HG03457 (cell line): ENCODE measurements around the gene EDC3.
"Not testable (repeated sequence)": the region's sequence is repeated elsewhere in the genome, so short reads cannot be mapped to it uniquely, and the experiment has no call there.

Source experiments
- ATAC-seq: cut with Tn5 transposase; IDR thresholded peaks from one replicate; pipeline ENCODE4 v1.9.1; 2021; ENCODE audit warnings: moderate number of reproducible peaks; ENCODE audit not compliant: unreplicated experiment

EDC3 gene

DNA sequence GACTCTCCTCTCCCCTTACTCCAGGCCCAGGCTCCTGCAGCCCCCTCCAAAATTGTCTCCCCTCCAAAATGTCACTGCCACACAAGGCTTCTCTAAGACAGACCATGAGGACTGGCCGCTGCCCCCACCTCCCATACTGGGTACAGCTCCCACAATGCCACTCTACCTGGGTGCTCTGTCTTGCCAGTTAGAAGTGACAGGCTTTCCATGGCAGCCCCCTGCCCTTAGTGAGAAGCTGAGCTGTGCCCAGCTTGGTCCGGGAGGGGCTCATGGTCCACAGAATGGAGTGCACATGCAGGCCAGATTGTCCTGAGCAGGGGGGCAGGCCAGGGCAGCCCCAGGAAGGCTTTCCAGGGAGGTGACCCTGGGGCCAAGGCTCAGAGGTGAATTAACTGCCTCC lies 83.1 kb downstream of the EDC3 start:
- ATAC-seq, result no peak

DNA sequence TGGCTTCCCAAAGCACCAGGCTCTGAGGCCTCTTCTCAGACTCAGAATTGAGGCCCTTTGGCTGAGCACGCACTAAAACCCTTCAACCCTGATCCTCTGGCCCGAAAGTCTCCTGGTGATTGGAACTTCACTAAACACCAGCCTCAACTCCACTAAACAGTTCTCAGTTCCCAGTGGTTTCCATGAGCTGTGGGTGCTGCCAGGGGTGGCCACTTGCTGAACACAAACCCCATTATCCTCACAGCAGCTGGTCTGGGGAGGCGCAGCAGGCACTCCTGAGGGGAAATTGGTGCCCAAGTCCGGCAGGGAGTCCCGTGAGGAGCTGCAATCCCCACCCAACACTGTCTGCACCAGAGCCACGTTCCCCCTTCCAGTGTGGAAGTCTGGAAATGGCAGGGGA lies 84.0 kb downstream of the EDC3 start:
- no peak for ATAC-seq

DNA sequence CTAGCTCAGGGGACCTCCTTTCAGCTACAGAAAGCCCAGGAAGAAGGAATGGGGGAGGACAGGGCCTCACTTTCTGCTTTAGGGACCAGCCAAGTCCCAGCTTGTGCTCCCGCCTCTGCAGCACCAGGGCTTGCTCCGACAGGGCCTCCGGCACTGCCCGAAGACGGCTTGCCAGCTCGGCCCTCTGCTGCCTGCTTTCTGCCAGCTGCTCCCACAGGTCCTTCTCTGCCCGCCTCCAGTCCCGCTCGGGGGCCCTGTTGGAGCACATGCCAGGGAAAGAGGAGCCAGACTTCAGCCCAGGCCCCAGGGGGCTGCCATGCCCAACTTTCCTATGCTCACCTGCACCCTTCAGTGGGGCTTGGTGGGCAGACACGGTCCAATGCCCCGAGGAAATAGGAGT lies 84.5 kb downstream of the EDC3 start:
- ATAC-seq, result no peak

DNA sequence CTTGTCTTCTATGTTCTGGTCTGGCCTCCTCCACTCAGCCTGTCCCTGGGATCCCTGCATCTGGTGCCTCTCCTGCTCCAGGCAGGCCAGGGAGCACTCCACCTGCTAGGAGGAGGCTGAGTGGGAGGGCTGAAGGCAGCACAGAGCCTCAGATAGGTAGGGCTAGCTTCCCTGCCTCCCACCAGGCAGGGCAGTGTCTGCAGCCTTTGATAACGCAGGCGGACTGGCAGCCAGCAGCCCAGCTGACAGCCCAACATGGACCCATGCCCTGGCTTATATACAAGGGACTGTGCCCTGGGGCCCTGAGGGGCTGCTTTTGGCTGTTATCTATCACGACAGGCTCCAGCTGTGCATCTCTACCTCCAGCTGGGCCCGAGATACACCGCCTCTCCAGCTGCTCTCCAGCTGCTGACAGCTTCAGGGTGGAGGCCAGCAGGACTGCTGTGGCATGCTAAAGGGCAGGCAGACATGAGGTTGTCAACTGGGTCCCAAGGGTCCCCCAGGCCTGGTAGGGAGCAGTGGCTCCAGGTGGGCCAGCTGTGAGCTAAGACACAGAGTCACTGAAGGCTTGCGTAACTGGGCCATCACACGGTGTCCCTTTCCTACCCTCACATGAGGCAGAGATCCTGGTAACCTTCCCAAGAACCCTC lies 85.4 kb downstream of the EDC3 start:
- ATAC-seq, result no peak

DNA sequence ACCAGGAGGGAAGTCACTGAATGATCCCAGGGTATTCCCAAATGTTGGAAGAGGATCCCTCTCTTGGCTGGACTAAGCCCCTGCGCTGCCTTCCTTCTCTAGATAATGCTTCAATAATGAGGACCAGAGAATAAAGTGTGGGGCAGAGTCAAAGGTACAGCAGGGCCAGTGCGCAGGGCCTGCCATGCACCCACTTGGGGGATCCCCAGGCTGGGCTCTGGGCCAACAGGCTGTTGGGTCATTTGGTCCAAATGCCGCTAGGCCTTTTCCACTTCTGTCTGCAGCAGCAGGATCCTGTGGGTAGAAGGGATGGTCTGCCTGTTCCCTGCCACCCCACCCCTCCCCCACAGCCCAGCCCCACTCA lies 85.9 kb downstream of the EDC3 start:
- ATAC-seq, result no peak

DNA sequence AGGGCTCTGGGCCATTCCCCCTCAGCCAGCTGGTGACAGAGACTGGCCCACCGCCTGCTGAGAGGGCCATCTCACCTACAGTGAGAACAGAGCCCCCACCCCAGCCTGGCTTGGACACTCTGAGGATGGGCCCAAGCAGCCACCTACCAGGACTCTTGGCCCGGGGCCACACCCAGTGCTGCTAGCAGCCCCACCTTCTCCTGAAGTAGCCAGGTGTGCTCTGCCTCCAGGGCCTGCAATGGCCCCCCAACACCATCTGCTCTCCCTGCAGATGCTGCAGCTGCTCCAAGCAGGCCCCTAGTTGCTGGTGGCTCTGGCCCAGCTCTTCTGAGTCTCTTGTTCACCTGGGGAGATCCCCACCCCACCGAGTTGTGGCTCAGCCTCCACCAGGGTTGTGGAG lies 87.0 kb downstream of the EDC3 start:
- no peak for ATAC-seq

DNA sequence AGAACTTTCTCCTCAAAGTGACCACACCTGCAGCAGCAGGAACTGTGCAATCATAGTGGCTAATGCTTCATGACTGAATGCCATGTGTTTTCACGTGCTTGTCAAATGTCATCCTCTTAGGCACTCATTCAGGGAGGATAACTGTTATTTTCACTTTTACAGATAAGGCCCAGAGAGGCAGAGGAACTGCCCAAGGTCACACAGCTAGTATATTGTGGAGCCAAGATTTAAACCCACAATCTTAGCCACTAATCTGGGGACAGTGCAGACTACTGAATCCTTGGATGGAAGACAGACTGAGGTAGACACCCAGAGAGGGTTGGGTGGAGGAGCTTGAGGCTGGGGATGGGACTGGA lies 90.1 kb downstream of the EDC3 start:
- ATAC-seq, result no peak

DNA sequence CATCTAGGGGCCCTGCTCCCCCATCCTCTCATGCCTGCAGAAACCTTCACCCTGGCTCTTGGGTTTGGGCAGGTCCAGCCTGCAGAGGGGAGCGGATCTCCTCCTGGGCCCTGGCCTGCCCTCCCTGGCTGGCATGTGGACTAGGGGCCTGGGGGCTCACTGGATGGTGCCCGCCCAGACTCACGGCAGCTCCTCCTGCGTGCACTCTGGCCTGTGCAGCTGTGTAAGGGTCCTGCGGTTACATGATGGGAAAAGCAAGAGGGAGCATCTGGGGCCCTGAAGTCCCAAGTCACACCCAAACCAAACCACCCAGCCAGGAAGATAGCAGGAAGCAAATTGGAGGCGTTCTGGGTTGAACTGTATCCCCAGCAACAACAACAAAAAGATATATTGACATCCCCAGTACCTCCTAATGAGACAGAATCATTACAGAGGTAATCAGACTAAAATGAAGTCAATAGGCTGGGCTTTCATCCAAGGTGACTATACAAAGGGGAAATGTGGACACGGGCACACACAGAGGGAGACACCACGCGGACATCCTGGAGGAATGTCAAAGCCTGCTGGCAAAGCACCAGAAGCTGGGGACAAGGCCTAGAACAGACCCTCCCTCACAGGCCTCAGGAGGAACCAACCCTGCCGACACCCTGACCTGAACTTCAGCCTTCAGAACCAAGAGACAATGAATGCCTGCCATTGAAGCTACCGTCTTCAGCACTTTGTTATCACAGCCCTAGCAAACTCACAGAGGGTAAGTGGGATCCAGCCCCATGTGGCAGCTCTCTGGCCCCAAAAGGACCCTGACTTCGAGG lies 90.6 kb downstream of the EDC3 start:
- no peak for ATAC-seq

DNA sequence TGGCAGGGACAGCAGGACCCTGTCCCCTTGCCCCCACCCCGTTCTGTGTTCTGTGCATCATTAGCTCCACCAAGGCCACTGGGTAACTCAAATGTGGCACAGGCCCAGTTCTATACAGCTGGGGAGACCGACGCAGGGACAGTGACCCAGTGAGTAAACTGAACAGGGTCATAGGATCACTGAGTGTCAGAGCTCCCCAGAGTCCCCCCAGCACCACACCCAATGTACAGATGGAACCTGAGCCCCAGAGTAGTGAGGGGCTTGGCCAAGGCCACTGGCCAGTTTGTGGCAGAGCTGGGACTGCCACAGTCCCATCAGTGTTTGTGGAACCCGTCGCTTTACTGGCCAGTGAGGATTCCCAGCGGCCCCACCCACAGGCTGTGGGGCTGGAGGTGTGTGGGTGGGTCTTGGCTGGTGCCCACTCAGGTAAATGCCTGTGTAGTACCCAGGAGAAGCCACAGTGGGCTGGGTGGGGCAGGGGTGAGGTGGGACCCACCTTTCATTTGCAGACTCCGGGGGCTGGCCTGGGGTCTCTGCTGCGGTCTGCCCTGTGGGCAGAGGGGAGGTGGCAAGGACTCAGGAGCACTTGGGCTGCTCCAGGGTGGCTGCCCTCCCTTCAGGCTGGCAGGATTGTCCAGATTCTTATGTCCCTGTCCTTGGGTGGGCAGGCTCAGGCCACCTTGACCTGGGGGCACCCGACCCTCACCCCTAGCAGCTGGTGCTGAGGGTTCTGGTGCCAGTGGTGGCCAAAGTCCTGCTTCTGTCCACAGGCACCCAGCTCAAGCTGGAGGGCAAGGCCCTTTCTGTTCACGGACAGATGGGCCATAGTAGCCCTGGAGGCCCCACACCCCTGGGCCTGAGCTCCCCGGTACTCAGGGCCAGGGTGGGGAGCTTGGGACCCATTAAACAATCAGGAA lies 91.8 kb downstream of the EDC3 start:
- ATAC-seq, result no peak

DNA sequence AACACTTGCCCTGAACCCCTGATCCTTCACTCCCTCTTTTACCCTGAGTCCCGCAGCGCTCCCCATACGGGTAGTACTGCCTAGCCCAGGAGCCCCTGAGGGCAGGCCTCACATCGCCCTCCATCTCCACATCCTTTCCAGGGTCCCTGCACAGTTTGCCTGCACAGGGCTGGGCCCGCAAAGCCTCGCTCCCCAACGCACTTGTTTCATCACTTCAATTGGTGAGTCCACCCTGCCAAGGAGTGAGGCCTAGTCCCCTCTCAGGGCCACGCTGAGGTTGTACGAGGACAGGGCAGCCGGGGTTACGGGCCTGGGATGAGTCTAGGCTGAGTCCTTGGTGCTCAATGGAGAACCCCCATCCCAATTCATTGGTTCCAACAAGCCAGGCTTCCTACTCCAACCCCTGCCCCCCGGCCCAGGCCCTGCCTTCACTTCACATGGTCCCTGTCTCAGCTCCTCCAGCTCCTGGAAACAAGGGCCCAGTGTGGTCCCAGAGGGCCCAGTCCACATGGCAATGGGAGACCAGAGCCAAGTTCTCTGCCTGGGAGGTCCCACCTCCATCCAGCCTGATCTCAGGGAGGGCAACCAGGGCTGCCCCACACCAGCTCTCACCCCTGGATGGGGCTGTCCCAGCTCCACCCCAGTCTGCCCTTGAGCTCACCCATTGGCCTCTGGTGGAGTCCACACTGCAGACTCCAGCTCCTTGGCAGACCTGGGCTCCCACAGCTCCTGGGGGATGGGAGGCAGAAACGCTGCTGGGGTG lies 92.6 kb downstream of the EDC3 start:
- ATAC-seq, result no peak

DNA sequence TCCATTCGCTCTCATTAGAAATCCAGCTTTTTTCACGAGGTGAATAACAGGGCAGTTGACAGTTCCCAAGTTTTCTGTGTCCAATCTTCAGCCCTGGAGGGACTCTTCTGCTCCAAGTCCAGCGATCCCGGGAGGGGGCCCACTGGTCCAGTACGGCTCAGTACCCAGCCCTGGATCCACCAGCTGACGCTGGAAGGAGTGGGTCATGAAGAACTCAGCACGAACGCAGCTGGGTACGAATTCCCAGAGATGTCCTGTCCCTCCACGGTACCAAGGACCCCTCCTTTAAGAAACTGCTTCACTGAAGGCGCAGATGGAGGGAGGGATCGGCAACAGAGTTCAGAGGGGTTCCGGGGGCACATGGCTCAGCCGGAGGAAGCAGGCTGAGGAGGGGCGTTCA lies 96.7 kb downstream of the EDC3 start:
- ATAC-seq, result no peak

DNA sequence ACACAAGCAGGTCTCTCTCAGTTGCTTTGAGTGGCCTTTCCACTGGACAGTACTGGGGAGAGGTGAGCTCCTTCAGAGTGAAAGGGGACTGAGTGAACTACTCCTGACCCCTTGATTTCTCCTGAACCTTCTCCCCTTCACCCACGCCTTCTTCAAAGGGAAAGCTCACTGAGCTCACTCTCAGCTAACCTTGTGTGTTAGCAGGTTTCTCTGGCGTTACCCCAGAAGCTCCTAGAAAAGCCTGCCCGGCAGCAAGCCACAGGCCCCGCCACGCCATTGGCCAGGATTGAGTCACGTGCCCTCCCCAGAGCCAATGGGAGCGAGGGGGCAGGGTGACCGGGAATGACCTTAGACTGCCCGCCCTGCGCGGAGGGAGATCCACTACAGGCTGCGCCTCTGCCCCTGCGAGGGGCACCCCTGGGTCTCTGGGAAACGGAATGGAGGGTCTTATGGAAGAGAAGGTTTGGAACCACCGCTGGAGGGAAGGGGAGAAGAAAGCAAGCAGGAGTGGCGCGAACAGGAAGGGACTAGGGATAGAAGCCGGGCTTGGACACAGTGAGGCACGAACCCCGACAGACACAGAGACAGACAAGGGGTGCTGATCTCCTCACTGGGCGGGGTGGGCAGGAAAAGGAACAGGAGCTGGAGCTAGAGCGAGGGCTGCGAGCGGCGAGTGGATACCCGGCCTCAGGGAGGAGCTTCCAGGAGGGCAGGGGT lies 97.5 kb downstream of the EDC3 start:
- ATAC-seq, result peak; percentile 60

DNA sequence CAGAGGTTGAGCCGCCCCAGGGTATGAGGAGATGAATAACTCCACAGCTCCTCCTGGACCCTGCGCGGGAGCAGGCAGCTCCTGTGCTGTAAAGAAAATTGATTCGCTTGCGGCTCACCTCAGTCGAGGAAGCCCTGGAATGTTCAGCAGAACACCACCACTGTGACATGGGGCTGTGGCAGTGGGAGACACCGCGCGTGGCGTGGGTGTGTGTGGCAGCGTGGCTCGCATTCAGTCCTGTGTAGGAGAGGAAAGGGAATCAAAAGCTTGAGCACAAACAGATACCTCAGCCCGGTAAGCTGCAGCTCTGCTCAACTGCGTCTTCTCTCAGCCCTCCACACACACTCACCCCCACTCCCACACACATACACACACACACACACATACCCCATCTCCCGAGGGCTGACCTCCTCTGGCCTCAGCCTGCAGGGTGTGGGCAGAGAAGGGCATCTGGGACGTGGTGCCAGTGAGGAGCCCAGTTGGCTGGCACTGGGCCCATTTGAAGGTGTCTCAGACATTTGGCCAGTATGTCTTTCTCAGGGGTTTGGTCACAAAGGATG lies 98.6 kb downstream of the EDC3 start:
- ATAC-seq, result not testable (repeated sequence)

DNA sequence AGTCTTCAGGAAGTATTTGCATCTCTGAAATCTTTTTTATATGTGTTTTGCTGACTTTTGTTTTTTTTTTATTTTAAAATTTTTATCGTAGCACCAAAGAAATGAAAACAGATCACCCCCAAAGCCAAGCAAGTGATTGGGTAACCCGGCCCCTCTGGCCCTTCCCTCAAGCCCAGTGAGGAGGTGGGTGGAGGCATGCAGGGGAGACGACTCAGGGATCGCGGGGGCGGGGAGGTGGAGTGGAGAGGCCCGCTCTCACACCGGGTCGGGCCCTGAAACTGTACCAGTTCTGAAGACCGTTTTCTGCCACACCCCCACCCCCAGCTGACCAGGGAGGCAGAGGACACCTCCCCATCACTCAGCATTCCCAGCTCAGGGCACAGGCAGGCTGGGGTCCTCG lies 99.1 kb downstream of the EDC3 start:
- ATAC-seq, result not testable (repeated sequence)

DNA sequence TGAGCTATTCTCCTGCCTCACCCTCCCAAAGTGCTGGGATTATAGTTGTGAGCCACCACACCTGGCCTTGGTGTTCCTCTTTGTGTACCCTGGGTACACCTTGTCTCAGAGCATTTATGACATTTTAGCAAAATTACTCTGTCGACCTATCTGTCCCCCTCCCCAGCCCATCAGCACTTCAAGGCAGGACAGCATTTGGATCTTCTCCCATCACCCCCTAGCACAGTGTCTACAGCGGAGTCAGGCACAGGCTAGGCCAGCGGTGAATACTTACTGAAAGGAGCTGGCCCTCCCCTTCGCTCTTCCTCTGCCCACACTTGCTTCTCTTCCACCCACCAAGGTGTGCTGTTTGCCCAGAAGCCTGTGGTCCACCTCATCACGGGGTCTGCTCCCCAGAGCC lies 100.6 kb downstream of the EDC3 start:
- ATAC-seq, result no peak

DNA sequence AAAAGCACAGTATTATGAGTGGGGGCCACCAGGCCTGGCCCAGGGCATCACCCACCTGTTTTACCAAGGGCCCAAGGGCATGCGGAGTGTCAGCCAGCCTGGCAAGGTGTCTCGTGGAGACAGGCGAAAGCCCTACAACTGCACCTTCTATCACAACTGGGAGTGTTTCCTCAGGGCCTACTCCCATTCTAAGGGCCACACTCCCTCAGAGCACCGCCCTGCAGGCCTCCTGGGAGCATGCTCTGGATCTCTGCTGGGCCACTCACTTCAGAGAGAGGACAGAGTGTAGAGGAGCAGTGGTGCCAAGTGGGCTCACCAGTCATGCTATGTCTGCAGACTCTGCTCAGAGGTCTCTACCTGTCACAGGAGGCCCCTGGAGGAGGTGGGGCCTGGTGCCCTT lies 101.4 kb downstream of the EDC3 start:
- no peak for ATAC-seq

DNA sequence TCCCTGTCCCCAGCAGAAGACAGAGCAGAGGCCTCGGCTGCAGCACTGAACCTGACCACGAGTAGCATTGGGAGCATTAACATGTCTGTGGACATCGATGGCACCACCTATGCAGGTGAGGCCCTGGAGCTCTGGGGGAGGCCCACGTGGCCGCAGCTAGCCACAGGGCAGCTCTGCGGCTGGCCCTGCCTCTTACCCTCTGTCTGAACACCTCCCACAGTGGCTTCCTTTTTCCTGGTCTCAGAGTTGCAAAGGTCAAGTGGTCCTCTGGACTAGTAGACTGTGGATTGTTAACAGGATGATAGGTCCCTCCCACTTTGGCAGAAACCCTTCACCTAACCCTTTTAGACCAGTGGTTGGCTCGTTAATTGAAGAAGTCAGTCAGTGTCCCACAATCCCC lies 102.7 kb downstream of the EDC3 start:
- no peak for ATAC-seq

DNA sequence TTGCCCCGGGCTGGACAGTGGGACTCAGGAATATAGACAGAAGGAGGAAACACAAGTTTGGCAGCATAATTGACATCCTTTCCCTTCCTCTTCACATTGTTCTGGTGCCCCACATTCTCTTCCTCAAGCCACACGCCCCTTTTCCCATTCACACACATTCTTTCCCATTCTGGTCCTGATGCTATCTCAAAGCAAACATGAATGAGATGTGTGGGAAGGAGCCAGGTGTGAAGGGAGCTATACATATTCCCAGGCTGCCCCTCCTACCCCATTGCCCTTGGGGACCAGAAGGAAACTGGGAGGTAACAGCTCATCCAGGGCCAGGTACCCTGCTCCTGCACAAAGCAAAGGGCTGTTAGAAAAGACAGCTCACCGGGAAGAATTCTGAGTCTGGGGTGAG lies 103.6 kb downstream of the EDC3 start:
- ATAC-seq, result no peak

DNA sequence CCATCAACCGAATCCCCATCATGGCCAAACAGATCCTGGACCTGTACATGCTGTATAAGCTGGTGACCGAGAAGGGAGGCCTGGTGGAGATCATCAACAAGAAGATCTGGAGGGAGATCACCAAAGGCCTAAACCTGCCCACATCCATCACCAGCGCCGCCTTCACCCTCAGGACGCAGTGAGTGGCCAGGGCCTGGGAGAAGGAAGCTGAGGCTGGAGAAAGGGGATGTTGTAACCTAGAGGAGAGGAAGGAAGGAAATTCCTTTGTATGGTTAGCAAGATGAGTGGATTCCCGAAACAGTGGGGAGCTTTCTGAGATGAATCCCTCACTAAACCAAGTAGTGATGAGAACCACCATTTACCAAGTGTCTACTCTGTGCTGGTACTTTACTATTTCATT lies 106.0 kb downstream of the EDC3 start:
- no peak for ATAC-seq

DNA sequence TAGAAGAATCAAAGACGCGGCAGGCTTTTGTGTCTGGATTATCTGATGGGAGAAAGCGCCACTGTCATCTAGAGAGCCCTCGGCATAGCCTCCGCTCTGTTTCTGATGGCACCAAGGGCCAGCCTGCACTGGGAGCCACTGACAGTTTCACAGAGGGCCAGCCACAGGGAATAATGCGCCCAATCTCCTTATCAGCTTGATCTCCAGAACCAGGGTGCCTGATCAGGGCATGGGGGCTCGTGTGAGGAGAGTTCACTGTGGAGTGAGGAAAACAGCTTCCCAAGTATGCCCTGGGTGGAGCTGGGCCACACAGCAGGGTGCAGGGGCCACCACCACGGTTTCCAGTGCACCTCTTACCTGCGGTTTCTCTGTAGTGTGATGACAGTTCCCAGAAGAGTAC lies 110.0 kb downstream of the EDC3 start:
- ATAC-seq, result no peak
